ENCODE data around the gene PCDHB10.
"Not testable (repeated sequence)": the region's sequence is repeated elsewhere in the genome, so short reads cannot be mapped to it uniquely, and the experiment has no call there.

The PCDHB10 gene

DNA sequence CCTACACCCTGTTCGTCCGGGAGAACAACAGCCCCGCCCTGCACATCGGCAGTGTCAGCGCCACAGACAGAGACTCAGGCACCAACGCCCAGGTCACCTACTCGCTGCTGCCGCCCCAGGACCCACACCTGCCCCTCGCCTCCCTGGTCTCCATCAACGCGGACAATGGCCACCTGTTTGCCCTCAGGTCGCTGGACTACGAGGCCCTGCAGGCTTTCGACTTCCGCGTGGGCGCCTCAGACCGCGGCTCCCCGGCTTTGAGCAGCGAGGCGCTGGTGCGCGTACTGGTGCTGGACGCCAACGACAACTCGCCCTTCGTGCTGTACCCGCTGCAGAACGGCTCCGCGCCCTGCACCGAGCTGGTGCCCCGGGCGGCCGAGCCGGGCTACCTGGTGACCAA, 3.5 kb upstream of the PCDHB10 start:
- not testable (repeated sequence) for DNase-seq (ENCODE audit: low read depth)

DNA sequence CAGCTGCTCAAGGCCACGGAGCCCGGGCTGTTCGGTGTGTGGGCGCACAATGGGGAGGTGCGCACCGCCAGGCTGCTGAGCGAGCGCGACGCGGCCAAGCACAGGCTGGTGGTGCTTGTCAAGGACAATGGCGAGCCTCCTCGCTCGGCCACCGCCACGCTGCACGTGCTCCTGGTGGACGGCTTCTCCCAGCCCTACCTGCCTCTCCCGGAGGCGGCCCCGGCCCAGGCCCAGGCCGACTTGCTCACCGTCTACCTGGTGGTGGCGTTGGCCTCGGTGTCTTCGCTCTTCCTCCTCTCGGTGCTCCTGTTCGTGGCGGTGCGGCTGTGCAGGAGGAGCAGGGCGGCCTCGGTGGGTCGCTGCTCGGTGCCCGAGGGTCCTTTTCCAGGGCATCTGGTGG, 3.0 kb upstream of the PCDHB10 start:
- not testable (repeated sequence) for DNase-seq (ENCODE audit: low read depth)

- not testable (repeated sequence) for DNase-seq (ENCODE audit: low read depth)
Measured at GRCh38 chr5:141194332-141194731, 2.2 kb downstream of the PCDHB10 start.

DNA sequence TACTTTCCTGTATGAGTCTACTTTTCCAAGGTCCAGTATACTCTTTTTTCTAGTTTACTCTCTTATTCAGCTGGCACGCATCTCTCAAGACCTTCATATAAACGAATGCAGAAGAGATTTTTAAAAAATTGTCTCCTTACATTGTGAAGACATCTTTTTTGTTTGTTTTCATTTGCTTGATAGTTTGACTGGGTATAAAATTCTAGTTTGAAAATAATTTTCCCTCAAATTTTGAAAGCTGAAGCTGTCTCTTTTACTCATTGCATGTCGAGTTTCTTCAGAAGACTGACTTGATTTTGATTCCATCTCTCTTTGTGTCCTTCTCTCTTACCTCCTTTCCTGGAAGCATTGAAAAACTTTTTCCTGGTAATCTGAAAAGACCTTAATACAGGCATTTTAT, 4.2 kb downstream of the PCDHB10 start:
- no peak for DNase-seq (ENCODE audit: low read depth)

DNA sequence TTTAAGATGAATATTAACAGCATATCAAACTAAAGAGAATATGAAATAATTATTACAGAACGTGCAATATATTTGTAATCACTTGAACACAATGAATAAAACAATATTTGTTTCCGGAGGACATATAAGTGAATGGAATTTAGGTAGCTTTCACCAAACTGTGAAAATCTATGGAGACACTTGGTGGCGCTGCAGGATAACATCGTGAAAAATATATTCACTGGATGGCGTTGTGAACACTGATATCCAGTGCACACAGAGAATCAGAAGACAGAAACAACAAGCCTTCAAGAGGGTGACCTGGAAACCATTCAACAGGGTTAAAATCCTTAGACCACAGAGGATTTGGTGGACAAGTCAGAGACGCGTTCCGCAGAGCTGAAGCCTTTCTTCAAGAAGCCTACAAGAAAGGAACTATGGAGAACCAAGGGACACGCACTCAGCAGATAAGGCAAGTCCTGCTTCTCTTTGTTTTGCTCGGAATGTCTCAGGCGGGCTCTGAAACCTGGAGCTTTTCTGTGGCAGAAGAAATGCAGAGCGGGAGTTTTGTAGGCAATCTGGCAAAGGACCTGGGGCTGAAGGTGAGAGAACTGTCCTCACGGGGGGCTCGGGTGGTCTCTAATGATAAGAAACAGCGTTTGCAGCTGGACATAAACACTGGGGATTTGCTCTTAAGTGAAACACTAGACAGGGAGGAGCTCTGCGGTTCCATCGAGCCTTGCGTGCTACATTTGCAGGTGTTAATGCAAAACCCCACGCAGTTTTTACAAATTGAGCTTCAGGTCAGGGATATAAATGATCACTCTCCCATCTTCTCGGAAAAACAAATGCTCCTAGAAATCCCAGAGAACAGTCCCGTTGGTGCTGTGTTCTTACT, 7.4 kb downstream of the PCDHB10 start, which contains the start of gene PCDHB11:
Gene PCDHB11, plus strand, starts transcription at position 269 of the 877 bp plus-strand sequence. Its CDS starts 148 bp downstream, at position 417.
- no peak for DNase-seq (ENCODE audit: low read depth)

DNA sequence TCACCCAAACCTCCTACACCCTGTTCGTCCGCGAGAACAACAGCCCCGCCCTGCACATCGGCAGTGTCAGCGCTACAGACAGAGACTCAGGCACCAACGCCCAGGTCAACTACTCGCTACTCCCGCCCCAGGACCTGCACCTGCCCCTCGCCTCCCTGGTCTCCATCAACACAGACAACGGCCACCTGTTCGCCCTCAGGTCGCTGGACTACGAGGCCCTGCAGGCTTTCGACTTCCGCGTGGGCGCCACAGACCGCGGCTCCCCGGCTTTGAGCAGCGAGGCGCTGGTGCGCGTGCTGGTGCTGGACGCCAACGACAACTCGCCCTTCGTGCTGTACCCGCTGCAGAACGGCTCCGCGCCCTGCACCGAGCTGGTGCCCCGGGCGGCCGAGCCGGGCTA, 9.0 kb downstream of the PCDHB10 start:
- DNase-seq (ENCODE audit: low read depth) = not testable (repeated sequence)

GRCh38 chr5:141201646-141202045, 9.5 kb downstream of the PCDHB10 start:
- DNase-seq (ENCODE audit: low read depth) = not testable (repeated sequence)

DNA sequence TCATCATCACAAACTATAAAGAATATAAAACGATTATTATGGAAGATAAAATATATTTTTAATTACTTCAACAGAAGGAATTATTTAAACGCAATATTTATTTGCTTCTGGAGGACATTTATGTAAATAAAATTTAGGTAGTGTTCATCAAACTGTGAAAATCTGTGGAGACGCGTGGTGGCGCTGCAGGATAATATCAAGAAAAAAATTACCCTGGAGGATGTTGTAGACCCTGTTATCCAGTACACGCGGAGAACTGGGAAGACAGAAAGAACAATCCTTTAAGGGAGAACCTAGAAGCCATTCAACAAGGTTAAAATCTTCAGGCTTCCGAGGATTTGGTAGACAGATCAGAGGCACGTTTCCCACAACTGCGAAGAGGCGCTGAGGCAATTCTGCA, 16.3 kb downstream of the PCDHB10 start, which contains the start of gene PCDHB12:
Gene PCDHB12, plus strand, starts transcription at position 242 of the 400 bp plus-strand sequence. CDS start 189 bp downstream, outside the sequence.
- peak; percentile 15 for DNase-seq (ENCODE audit: low read depth)

GRCh38 chr5:141210281-141210680, 18.1 kb downstream of the PCDHB10 start:
- not testable (repeated sequence) for DNase-seq (ENCODE audit: low read depth)

DNA sequence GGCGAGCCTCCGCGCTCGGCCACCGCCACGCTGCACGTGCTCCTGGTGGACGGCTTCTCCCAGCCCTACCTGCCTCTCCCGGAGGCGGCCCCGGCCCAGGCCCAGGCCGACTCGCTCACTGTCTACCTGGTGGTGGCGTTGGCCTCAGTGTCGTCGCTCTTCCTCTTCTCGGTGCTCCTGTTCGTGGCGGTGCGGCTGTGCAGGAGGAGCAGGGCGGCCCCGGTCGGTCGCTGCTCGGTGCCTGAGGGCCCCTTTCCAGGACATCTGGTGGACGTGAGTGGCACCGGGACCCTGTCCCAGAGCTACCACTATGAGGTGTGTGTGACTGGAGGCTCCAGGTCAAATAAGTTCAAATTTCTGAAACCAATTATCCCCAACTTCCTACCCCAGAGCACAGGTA, 18.7 kb downstream of the PCDHB10 start:
- not testable (repeated sequence) for DNase-seq (ENCODE audit: low read depth)

GRCh38 chr5:141213656-141214339, 21.6 kb downstream of the PCDHB10 start, which contains the start of gene PCDHB13:
TSS of gene PCDHB13 (plus strand) at chr5:141213919. CDS start at chr5:141214124, 205 bp downstream.
- peak; percentile 38 for DNase-seq (ENCODE audit: low read depth)

DNA sequence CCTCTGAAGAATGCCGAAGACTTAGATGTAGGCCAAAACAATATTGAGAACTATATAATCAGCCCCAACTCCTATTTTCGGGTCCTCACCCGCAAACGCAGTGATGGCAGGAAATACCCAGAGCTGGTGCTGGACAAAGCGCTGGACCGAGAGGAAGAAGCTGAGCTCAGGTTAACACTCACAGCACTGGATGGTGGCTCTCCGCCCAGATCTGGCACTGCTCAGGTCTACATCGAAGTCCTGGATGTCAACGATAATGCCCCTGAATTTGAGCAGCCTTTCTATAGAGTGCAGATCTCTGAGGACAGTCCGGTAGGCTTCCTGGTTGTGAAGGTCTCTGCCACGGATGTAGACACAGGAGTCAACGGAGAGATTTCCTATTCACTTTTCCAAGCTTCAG, 22.4 kb downstream of the PCDHB10 start:
- not testable (repeated sequence) for DNase-seq (ENCODE audit: low read depth)

DNA sequence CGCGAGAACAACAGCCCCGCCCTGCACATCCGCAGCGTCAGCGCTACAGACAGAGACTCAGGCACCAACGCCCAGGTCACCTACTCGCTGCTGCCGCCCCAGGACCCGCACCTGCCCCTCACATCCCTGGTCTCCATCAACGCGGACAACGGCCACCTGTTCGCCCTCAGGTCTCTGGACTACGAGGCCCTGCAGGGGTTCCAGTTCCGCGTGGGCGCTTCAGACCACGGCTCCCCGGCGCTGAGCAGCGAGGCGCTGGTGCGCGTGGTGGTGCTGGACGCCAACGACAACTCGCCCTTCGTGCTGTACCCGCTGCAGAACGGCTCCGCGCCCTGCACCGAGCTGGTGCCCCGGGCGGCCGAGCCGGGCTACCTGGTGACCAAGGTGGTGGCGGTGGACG, 23.4 kb downstream of the PCDHB10 start:
- not testable (repeated sequence) for DNase-seq (ENCODE audit: low read depth)

DNA sequence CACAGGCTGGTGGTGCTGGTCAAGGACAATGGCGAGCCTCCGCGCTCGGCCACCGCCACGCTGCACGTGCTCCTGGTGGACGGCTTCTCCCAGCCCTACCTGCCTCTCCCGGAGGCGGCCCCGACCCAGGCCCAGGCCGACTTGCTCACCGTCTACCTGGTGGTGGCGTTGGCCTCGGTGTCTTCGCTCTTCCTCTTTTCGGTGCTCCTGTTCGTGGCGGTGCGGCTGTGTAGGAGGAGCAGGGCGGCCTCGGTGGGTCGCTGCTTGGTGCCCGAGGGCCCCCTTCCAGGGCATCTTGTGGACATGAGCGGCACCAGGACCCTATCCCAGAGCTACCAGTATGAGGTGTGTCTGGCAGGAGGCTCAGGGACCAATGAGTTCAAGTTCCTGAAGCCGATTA, 23.9 kb downstream of the PCDHB10 start:
- not testable (repeated sequence) for DNase-seq (ENCODE audit: low read depth)

DNA sequence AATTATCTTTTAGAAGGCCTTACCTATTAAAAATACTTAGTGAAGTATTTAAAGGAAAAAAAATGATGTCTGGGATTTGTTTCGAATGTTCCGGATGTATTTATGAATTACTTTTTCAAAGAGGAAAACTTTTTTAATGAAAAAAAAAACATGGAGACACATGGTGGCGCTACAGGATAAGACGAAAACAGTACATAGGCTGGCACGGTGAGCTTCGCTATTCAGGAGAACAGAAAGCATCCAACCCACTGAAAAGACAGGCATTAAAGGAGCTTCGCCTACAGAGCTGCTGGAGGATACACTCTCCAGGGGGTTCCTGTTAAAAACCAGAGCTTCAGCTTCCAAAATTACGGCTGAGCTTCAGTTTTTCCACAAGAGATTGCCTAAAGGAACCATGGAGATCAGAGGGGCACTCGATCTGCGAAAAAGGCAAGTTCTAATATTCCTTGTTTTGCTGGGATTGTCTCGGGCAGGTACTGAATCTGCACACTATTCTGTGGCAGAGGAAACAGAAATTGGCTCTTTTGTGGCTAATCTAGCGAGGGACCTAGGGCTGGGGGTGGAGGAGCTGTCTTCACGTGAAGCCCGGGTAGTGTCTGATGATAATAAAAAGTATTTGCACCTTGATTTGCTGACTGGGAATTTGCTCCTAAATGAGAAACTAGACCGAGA, 31.1 kb downstream of the PCDHB10 start, which contains the start of gene PCDHB14:
Gene PCDHB14, plus strand, starts transcription at position 232 of the 672 bp plus-strand sequence. Its CDS starts 163 bp downstream, at position 395.
- DNase-seq (ENCODE audit: low read depth) = peak; percentile 50

GRCh38 chr5:141224844-141225243, 32.7 kb downstream of the PCDHB10 start:
- not testable (repeated sequence) for DNase-seq (ENCODE audit: low read depth)

GRCh38 chr5:141225421-141225820, 33.3 kb downstream of the PCDHB10 start:
- not testable (repeated sequence) for DNase-seq (ENCODE audit: low read depth)

- DNase-seq (ENCODE audit: low read depth) = peak; percentile 32
Measured at GRCh38 chr5:141234109-141234667, 42.0 kb downstream of the PCDHB10 start.

DNA sequence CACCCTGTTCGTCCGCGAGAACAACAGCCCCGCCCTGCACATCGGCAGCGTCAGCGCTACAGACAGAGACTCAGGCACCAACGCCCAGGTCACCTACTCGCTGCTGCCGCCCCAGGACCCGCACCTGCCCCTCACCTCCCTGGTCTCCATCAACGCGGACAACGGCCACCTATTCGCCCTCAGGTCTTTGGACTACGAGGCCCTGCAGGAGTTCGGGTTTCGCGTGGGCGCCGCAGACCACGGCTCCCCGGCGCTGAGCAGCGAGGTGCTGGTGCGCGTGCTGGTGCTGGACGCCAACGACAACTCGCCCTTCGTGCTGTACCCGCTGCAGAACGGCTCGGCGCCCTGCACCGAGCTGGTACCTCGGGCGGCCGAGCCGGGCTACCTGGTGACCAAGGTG, 43.8 kb downstream of the PCDHB10 start:
- not testable (repeated sequence) for DNase-seq (ENCODE audit: low read depth)

- no peak for DNase-seq (ENCODE audit: low read depth)
Measured at GRCh38 chr5:141236516-141237313, 44.6 kb downstream of the PCDHB10 start.

DNA sequence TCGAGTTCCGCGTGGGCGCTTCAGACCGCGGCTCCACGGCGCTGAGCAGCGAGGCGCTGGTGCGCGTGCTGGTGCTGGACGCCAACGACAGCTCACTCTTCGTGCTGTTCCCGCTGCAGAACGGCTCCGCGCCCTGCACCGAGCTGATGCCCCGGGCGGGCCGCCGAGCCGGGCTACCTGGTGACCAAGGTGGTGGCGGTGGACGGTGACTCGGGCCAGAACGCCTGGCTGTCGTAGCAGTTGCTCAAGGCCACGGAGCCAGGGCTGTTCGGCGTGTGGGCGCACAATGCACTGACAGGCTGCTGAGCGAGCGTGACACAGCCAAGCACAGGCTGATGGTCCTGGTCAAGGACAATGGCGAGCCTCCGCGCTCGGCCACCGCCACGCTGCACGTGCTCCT, 49.3 kb downstream of the PCDHB10 start:
- DNase-seq (ENCODE audit: low read depth) = no peak

Measured in EH (cell line).